RWPE2 (cell line): ENCODE measurements around the gene KICS2.

ENCODE experiments used
- ATAC-seq: fragments of 200-7000 bp; cut with Tn5 transposase; 3 replicates; pipeline ENCODE4 v1.9.1; 2021; ENCODE audit warnings: low read depth
- DNase-seq: peaks from one replicate; pipeline ENCODE4 v3.0.0-alpha.2; 2020; ENCODE audit warnings: low spot score
- H3K27ac ChIP-seq: fragments of 450-650 bp; 2 replicates; pipeline ENCODE4 v1.5.1; 2017; ENCODE audit warnings: mild to moderate bottlenecking; ENCODE audit not compliant: poor library complexity, severe bottlenecking
- H3K27me3 ChIP-seq: fragments of 250-450 bp; sonication (Bioruptor Pico); 2 replicates; pipeline ENCODE4 v1.5.1; 2021; ENCODE audit warnings: mild to moderate bottlenecking, moderate library complexity; ENCODE audit not compliant: insufficient read depth, poor library complexity, severe bottlenecking
- H3K36me3 ChIP-seq: fragments of 250-450 bp; sonication (Bioruptor Pico); 2 replicates; pipeline ENCODE4 v1.5.1; 2020; ENCODE audit warnings: low read depth, mild to moderate bottlenecking, moderate library complexity
- H3K4me1 ChIP-seq: fragments of 250-450 bp; sonication (Bioruptor Pico); 2 replicates; pipeline ENCODE4 v1.5.1; 2021; ENCODE audit warnings: mild to moderate bottlenecking, moderate library complexity; ENCODE audit not compliant: insufficient read depth, poor library complexity, severe bottlenecking
- H3K4me3 ChIP-seq: fragments of 250-450 bp; sonication (Bioruptor Pico); 2 replicates; pipeline ENCODE4 v1.5.1; 2021; ENCODE audit warnings: mild to moderate bottlenecking, moderate library complexity; ENCODE audit not compliant: severe bottlenecking
- H3K9me3 ChIP-seq: fragments of 250-450 bp; sonication (Bioruptor Pico); 2 replicates; pipeline ENCODE4 v1.5.1; 2021; ENCODE audit warnings: mild to moderate bottlenecking, moderate library complexity; ENCODE audit not compliant: severe bottlenecking
- TF ChIP-seq, protein P1 (sequence below): fragments of 450-650 bp; IDR thresholded peaks from one replicate; pipeline ENCODE4 v1.5.1; 2017; ENCODE audit warnings: mild to moderate bottlenecking, moderate library complexity; ENCODE audit not compliant: poor library complexity, severe bottlenecking

KICS2 gene

DNA sequence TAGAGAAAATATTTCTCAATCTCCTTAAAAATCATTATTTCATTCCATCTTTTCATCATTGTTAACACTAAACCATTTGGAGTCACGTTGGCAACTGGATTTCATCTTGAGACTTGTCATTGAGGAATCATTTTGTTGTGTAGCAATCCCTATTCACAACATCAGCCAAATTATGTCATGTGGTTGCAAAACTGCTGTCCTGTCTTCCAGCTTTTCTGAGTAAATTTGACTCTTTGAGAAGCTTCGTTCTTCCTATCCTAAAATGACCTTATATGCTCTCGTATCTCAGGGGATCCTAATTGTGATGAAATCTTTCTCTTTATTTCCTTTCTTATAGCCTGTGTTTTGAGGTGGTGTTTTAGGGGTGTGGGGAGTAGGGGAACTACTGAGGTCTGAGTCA, 30.6 kb upstream of the KICS2 start:
- TF ChIP-seq, protein P1, sequence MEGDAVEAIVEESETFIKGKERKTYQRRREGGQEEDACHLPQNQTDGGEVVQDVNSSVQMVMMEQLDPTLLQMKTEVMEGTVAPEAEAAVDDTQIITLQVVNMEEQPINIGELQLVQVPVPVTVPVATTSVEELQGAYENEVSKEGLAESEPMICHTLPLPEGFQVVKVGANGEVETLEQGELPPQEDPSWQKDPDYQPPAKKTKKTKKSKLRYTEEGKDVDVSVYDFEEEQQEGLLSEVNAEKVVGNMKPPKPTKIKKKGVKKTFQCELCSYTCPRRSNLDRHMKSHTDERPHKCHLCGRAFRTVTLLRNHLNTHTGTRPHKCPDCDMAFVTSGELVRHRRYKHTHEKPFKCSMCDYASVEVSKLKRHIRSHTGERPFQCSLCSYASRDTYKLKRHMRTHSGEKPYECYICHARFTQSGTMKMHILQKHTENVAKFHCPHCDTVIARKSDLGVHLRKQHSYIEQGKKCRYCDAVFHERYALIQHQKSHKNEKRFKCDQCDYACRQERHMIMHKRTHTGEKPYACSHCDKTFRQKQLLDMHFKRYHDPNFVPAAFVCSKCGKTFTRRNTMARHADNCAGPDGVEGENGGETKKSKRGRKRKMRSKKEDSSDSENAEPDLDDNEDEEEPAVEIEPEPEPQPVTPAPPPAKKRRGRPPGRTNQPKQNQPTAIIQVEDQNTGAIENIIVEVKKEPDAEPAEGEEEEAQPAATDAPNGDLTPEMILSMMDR, result no peak
- Histone ChIP-seq H3K4me3 (no peak overlapping the region), H3K9me3 (no peaks in the 10 kb centered on the region), H3K27me3 (no peaks in the 10 kb centered on the region), H3K27ac (no peak overlapping the region), H3K36me3 (no peaks in the 10 kb centered on the region), H3K4me1 (no peaks in the 10 kb centered on the region)
- DNase-seq, result no peak
- no peak for ATAC-seq

DNA sequence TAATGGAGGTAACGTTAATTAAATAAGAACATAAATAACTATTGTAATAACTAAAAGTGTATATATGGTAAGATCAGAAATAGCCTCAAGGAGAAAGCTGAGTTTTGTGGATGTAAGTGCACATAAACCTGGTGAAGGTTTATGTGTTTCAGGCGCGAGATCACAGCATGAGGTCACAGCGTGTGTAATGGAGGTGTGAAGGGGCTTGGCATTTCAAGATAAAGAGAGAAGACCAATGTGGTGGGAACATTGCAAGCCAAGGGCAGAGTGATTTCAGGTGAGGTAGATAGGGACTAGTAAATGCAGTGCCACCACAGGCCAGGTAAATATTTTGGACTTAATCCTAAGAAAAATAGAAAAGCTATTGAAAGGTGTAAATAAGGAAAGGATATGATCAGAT, 21.7 kb upstream of the KICS2 start:
- ATAC-seq, result no peak
- TF ChIP-seq, protein P1, result no peak

DNA sequence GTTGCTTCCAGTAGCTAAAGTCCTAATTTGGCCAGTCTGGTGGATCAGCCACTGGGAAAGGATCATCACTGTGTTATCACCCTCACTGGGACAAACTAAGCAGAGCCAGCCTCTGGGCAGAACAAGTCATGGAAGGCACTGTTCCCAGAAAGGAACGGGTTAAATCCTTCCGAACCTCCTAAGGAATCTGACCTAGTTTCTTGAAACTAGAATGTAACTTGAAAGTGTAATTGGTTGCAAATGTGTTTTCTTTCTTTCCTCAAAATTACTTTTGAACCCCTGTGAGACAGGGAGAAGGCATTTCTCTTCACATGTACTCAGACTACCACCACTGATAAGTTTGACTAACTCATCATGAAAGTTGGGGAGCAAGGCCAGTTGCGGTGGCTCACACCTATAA, 18.7 kb upstream of the KICS2 start:
- no peaks in the 10 kb centered on the region for H3K9me3 ChIP-seq
- H3K36me3 ChIP-seq, result no peaks in the 10 kb centered on the region
- TF ChIP-seq, protein P1, result no peak
- no peak for ATAC-seq
- no peak overlapping the region for H3K27ac ChIP-seq
- no peak for DNase-seq
- H3K27me3 ChIP-seq, result no peaks in the 10 kb centered on the region
- no peaks in the 10 kb centered on the region for H3K4me1 ChIP-seq
- no peak overlapping the region for H3K4me3 ChIP-seq

More for the DNA sequence above, 21.7 kb upstream of the KICS2 start:
- no peaks in the 10 kb centered on the region for H3K4me1 ChIP-seq
- no peaks in the 10 kb centered on the region for H3K9me3 ChIP-seq
- DNase-seq, result no peak
- no peak overlapping the region for H3K4me3 ChIP-seq
- H3K27me3 ChIP-seq, result no peaks in the 10 kb centered on the region
- H3K27ac ChIP-seq, result no peak overlapping the region
- no peaks in the 10 kb centered on the region for H3K36me3 ChIP-seq

DNA sequence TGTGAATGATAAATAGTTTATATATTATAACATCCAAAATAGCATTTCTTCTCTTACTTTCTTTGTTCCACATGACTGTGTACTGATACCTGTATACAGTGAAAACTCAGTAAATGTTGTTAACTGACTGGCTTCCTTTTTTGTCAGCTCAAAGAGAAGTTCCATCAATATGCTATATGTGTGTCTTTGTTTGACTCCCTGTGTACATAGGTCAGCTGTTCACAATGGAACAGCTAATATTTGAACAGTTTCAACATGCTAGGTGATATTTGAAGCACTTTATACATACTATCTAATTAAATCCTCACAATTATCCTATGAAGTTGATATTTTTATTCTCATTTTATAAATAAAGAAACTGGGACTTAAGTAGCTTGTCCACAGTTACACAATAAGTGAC, 15.3 kb upstream of the KICS2 start:
- H3K36me3 ChIP-seq, result no peaks in the 10 kb centered on the region
- no peaks in the 10 kb centered on the region for H3K4me1 ChIP-seq
- no peak overlapping the region for H3K27ac ChIP-seq
- no peaks in the 10 kb centered on the region for H3K9me3 ChIP-seq
- DNase-seq, result no peak
- TF ChIP-seq, protein P1, result no peak
- no peak for ATAC-seq
- H3K27me3 ChIP-seq, result no peaks in the 10 kb centered on the region
- H3K4me3 ChIP-seq, result no peak overlapping the region

DNA sequence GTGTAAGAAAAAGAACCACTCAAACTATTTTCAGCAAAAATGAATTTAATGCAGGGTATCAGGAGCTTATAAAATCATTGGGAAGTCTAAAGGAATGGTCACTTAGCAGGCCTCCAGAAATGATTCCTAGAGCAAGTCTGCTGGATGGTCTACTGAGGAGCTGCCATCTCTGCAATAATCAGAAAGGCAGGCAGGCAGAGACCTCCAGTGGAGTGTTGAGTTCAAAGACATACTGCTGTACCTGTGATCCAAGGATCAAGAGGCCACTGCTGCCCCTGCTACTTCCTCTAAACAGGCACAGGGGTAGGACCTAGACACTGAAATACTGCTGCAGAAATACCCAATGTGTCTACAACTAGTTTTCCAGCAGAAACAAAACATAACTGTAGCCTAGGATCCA, 14.5 kb upstream of the KICS2 start:
- no peaks in the 10 kb centered on the region for H3K4me1 ChIP-seq
- no peak for DNase-seq
- H3K27ac ChIP-seq, result no peak overlapping the region
- peak; percentile 81 for ATAC-seq
- H3K9me3 ChIP-seq, result no peaks in the 10 kb centered on the region
- TF ChIP-seq, protein P1, result peak; percentile 56
- H3K4me3 ChIP-seq, result no peak overlapping the region
- H3K27me3 ChIP-seq, result no peaks in the 10 kb centered on the region
- no peaks in the 10 kb centered on the region for H3K36me3 ChIP-seq
